NOMO-1 (cell line): Measurements from ENCODE around the gene OR4C46.
"Not testable (repeated sequence)": the region's sequence is repeated elsewhere in the genome, so short reads cannot be mapped to it uniquely, and the experiment has no call there.

ENCODE experiments used
- DNase-seq, 2 experiments: peaks; one replicate each; lab custom pipeline; 2025; ENCODE audit not compliant: unreplicated experiment in 2 of 2; lab: John Stamatoyannopoulos, UW

OR4C46 gene

DNA sequence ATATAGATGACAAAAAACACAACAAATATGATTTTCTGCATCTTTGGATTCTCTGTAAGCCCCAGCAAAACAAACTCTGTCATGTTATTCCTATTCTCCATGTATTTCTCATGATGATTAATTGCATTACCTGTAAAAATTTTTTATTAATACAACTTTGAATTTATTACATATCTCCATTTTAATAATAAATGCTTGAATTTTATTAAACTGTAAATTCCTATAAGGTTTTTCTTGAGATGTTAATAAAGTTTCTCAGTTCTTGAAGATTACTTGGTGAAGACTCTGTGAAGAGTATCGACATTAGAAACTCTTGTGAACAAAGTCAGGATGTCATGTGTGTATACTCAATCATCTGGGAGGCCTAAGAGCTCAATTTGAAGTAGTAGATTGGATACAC, at the start of gene OR4C46:
OR4C46 (minus strand) TSS at position 101 of the 400 bp plus-strand sequence; CDS start at position 101, 0 bp downstream.
- no peak for DNase-seq

DNA sequence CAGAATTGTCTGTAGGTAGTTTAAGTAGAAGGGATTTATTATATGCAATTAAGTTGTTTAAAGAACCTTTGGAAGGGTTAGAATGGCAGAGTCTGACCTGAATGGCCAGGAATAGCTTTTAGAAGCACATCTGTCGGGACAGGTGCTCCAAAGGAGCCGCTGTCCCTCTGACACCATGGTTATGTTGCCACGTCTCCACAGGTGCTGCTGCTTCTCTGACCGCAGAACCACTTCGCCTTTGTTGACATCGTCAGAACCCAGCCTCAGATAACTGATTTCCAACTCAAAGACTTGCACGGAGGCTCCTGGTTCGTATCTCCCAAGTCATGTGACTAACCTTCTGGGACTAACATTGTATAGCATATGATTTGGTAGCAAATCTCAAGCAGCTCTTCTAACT, 41.8 kb upstream of the OR4C46 start:
- not testable (repeated sequence) for DNase-seq

DNA sequence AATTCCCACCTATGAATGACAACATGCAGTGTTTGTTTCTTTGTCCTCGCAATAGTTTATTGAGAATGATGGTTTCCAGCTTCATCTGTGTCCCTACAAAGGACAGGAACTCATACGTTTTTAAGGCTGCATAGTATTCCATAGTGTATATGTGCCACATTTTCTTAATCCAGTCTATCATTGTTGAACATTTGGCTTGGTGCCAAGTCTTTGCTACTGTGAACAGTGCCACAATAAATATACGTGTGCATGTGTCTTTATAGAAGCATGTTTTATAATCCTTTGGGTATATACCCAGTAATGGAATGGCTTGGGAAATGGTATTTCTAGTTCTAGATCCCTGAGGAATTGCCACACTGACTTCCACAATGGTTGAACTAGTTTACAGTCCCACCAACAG, 42.4 kb downstream of the OR4C46 start:
- DNase-seq: not testable (repeated sequence)

DNA sequence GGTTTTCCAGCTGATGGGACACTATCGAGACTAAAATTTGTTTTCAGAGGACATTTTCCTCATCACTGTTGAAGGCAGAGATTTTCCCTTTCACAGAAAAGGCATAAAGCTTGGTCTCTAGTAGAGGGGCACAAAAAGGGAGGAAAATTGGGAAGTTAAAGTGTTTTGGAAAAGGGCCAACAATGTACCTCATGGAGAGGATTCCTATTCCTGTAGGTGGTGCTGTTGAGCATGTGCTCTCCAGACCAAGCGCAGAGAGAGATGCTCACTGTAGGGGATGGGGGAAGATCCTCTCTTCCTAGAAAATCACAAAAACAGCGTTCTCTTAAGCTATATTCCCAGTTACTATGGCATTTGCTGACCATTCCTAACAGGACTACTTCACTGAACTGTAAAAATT, 44.9 kb downstream of the OR4C46 start:
- DNase-seq: no peak

DNA sequence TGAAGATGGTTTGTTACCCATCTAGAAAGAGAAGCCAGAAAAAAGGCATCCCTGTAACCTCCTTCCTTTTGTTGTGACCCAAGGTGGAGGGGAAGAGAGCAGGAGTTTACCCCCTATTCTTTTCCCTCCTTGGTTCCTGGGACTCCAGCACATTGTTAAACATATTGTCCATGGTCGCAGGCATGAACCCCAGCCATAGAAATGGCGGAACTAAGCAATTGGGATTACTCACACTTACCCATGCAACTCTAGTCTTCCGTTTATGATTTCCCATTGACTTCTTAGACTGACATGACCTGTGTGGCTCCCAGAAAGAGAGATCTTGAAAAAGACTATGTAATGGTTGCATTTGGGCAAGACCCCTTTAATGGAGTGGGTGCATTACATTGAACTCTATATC, 45.4 kb downstream of the OR4C46 start:
- DNase-seq: no peak
